ENCODE measurements around the gene ITGAV. TPM values are rescaled to one million over a fixed set of nuclear protein-coding genes. Genes with fewer than 3 reads are reported as not detected.

Gene ITGAV
- total and polyA plus RNA-seq, 2 donors from 2014 or later: 26.3 to 99.0 TPM

- Histone ChIP-seq H3K36me3 (ENCODE audit: control insufficient read depth in 2 of 3, insufficient read depth in 3 of 3, low read length in 3 of 3) (no peaks in the 10 kb centered on the region), H3K27ac (ENCODE audit: low read depth in 2 of 2, low read length in 2 of 2) (no peak overlapping the region), H3K4me1 (ENCODE audit: control insufficient read depth in 2 of 3, insufficient read depth in 2 of 3, low read depth in 1 of 3, low read length in 3 of 3) (no peaks in the 10 kb centered on the region), H3K9ac (ENCODE audit: low read length in 3 of 3) (no peak overlapping the region), H3K4me3 (ENCODE audit: low read length in 3 of 3) (no peak overlapping the region), H3K9me3 (ENCODE audit: control insufficient read depth in 2 of 3, insufficient read depth in 1 of 3, low read length in 3 of 3) (no peaks in the 10 kb centered on the region), H3K27me3 (ENCODE audit: control insufficient read depth, insufficient read depth, low read length) (no peaks in the 10 kb centered on the region)
- intact Hi-C loops (cut with DNase I): no loop called here
- DNase-seq: no peak
- TF ChIP-seq CTCF (IDR thresholded peaks at IDR 0.05; ENCODE audit: borderline replicate concordance, extremely low read depth, insufficient read depth): no peak
- no peak for FAIRE-seq
Measured at GRCh38 chr2:186551323-186552050, 38.4 kb upstream of the ITGAV start.

GRCh38 chr2:186554429-186554828 lies 35.4 kb upstream of the ITGAV start:
- no peak for TF ChIP-seq CTCF (IDR thresholded peaks at IDR 0.05; ENCODE audit: borderline replicate concordance, extremely low read depth, insufficient read depth)

GRCh38 chr2:186554850-186555671 lies 34.8 kb upstream of the ITGAV start:
- FAIRE-seq: no peak
- Histone ChIP-seq H3K4me1 (ENCODE audit: control insufficient read depth in 2 of 3, insufficient read depth in 2 of 3, low read depth in 1 of 3, low read length in 3 of 3) (no peaks in the 10 kb centered on the region), H3K27ac (ENCODE audit: low read depth in 2 of 2, low read length in 2 of 2) (no peak overlapping the region), H3K27me3 (ENCODE audit: control insufficient read depth, insufficient read depth, low read length) (no peaks in the 10 kb centered on the region), H3K4me3 (ENCODE audit: low read length in 3 of 3) (no peak overlapping the region), H3K9ac (ENCODE audit: low read length in 3 of 3) (no peak overlapping the region), H3K36me3 (ENCODE audit: control insufficient read depth in 2 of 3, insufficient read depth in 3 of 3, low read length in 3 of 3) (no peaks in the 10 kb centered on the region), H3K9me3 (ENCODE audit: control insufficient read depth in 2 of 3, insufficient read depth in 1 of 3, low read length in 3 of 3) (no peaks in the 10 kb centered on the region)
- TF ChIP-seq CTCF (IDR thresholded peaks at IDR 0.05; ENCODE audit: borderline replicate concordance, extremely low read depth, insufficient read depth): no peak
- DNase-seq: no peak
- intact Hi-C loops (cut with DNase I): no loop called here

More at GRCh38 chr2:186554429-186554828, 35.4 kb upstream of the ITGAV start:
- no peak overlapping the region for H3K4me3 ChIP-seq (ENCODE audit: low read length in 3 of 3)
- no peaks in the 10 kb centered on the region for H3K27me3 ChIP-seq (ENCODE audit: control insufficient read depth, insufficient read depth, low read length)
- no peaks in the 10 kb centered on the region for H3K4me1 ChIP-seq (ENCODE audit: control insufficient read depth in 2 of 3, insufficient read depth in 2 of 3, low read depth in 1 of 3, low read length in 3 of 3)
- H3K27ac ChIP-seq (ENCODE audit: low read depth in 2 of 2, low read length in 2 of 2): no peak overlapping the region
- no peaks in the 10 kb centered on the region for H3K9me3 ChIP-seq (ENCODE audit: control insufficient read depth in 2 of 3, insufficient read depth in 1 of 3, low read length in 3 of 3)
- no peaks in the 10 kb centered on the region for H3K36me3 ChIP-seq (ENCODE audit: control insufficient read depth in 2 of 3, insufficient read depth in 3 of 3, low read length in 3 of 3)
- H3K9ac ChIP-seq (ENCODE audit: low read length in 3 of 3): no peak overlapping the region
- no peak for DNase-seq
- FAIRE-seq: no peak
- intact Hi-C loops (cut with DNase I): no loop called here

Measured in kidney (tissue), 14 donors.